ENCODE results near the gene SMTNL2.

SMTNL2 gene

DNA sequence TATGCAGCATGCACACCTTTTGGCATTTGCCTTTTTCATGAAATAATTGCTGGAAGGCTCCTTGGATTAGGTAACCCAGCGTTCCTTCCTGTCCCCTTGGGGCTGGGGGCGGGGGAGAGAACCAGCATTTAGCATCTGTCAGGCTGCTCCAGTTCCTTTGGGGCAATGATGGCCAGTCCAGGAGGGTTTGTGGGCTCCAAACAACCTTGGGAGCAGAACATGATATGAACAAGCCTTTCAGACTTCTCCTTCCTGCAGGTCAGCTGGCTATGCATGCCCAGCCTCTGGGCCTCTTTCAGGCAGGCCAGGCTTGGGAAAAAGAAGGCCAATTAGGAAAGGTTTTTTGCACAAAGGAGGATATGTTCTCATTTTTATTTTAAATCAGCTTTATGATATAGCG lies 1.1 kb upstream of the SMTNL2 start:
- DNase-seq: no peak
- Histone ChIP-seq H3K4me3 (ENCODE audit: low read depth, low read length) (peak overlapping the region; percentile 53), H3K36me3 (no peaks in the 10 kb centered on the region), H3K27me3 (ENCODE audit: insufficient read depth, low read depth, severe bottlenecking) (no peaks in the 10 kb centered on the region), H3K27ac (no peak overlapping the region), H3K9me3 (ENCODE audit: severe bottlenecking) (no peaks in the 10 kb centered on the region)
- TF ChIP-seq, protein P1, sequence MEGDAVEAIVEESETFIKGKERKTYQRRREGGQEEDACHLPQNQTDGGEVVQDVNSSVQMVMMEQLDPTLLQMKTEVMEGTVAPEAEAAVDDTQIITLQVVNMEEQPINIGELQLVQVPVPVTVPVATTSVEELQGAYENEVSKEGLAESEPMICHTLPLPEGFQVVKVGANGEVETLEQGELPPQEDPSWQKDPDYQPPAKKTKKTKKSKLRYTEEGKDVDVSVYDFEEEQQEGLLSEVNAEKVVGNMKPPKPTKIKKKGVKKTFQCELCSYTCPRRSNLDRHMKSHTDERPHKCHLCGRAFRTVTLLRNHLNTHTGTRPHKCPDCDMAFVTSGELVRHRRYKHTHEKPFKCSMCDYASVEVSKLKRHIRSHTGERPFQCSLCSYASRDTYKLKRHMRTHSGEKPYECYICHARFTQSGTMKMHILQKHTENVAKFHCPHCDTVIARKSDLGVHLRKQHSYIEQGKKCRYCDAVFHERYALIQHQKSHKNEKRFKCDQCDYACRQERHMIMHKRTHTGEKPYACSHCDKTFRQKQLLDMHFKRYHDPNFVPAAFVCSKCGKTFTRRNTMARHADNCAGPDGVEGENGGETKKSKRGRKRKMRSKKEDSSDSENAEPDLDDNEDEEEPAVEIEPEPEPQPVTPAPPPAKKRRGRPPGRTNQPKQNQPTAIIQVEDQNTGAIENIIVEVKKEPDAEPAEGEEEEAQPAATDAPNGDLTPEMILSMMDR (IDR thresholded peaks at IDR 0.05; ENCODE audit: low read depth, low read length): no peak

DNA sequence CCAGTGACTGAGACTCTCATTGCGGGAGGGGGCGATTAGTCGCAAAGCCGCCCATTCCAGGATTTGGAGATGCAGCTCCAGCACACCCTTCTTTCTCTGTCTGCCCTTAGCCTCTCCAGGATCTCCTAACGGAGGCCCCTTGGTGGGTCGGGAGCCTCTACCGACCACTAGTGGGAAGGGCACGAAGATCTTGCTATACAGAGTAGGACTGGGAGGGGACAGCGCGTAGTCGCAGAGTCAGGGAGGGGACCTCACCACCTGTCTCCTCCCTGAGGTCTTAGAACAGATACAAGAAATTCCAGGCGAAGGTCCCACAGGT lies 588 bp upstream of the SMTNL2 start:
- Histone ChIP-seq H3K9me3 (ENCODE audit: severe bottlenecking) (no peaks in the 10 kb centered on the region), H3K27ac (peak overlapping the region; percentile 55), H3K4me3 (ENCODE audit: low read depth, low read length) (peak overlapping the region; percentile 53), H3K36me3 (no peaks in the 10 kb centered on the region), H3K27me3 (ENCODE audit: insufficient read depth, low read depth, severe bottlenecking) (no peaks in the 10 kb centered on the region)
- DNase-seq: peak; percentile 88
- TF ChIP-seq, protein P1 (IDR thresholded peaks at IDR 0.05; ENCODE audit: low read depth, low read length): peak; percentile 74

DNA sequence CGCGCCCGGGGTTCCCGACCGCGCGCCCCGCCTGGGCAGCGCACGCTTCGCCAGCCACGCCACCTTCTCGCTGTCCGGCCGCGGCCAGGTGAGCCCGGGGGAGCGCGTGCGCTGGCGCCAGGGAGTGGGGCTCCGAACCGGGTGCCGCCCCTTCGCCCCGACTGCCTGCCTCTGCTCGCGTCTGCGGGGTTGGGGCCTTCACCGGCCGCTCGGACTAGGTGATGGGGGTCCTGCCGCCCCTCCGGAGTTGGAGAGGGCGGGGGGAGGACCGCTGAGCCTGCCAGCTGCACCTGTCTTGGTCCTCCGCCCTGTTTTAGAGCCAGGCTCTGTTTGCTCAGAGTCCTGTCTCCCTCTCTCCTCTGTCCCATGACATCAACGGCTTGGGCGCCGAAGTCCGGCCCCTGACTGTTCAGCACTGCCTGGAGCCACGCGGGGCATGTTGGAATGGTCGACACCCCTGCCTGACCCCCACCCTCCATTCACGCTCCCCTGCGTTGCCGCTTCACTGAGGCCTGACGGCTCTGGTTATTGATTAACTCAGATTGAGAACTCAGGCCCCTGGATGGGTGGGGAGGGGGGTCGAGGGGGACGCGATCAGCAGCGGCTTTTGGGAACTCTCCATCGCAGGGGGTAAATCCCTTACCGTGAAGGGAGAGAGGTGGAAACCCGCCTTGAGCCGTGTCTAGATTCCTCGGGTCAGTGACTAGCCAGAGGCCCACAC lies 748 bp downstream of the SMTNL2 start:
- TF ChIP-seq, protein P1 (IDR thresholded peaks at IDR 0.05; ENCODE audit: low read depth, low read length): no peak
- no peaks in the 10 kb centered on the region for H3K36me3 ChIP-seq
- H3K27me3 ChIP-seq (ENCODE audit: insufficient read depth, low read depth, severe bottlenecking): no peaks in the 10 kb centered on the region
- no peak overlapping the region for H3K27ac ChIP-seq
- peak overlapping the region; percentile 53; the same call in 1 of the 2 replicates for H3K4me3 ChIP-seq (ENCODE audit: low read depth, low read length)
- no peaks in the 10 kb centered on the region for H3K9me3 ChIP-seq (ENCODE audit: severe bottlenecking)
- DNase-seq: no peak

DNA sequence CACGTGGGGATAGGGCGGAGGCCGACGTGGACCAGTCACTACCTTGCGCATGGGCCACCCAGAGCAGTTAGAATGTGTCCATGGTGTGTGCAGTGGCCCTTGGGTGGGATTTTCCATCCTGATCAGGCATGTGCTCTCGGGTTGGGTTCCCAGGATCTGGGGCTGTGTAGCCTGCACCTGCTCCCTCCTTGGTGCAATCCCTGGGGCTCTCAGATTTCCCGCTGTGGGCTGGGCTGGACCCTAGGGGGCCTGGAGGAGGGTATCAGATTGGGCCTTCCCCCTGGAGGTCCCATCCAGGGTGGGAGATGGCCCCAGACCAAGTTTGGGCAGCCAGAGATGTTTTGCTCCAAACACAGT lies 1.3 kb downstream of the SMTNL2 start:
- no peaks in the 10 kb centered on the region for H3K36me3 ChIP-seq
- no peaks in the 10 kb centered on the region for H3K27me3 ChIP-seq (ENCODE audit: insufficient read depth, low read depth, severe bottlenecking)
- DNase-seq: no peak
- no peaks in the 10 kb centered on the region for H3K9me3 ChIP-seq (ENCODE audit: severe bottlenecking)
- no peak overlapping the region for H3K4me3 ChIP-seq (ENCODE audit: low read depth, low read length)
- no peak overlapping the region for H3K27ac ChIP-seq
- TF ChIP-seq, protein P1 (IDR thresholded peaks at IDR 0.05; ENCODE audit: low read depth, low read length): no peak

DNA sequence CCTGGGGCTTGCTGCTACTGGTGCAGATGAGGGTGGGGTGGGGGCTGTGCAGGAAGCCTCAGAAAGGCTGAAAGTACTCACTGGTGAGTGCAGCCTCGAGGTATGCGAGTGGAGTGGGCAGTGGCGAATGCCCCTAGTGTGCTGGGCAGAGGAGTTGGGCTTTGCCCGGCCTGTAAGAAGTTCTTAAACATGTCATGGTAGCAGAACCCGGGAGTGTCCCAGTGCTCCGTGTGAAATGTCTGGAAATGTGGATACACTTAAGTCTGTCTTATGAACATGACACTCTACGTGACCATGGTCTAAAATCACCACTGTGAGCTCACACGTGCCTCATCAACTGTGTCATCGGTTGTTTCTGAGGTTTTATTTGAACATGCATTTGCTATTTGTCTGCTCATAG lies 1.7 kb downstream of the SMTNL2 start:
- DNase-seq: no peak
- H3K36me3 ChIP-seq: no peaks in the 10 kb centered on the region
- no peak overlapping the region for H3K4me3 ChIP-seq (ENCODE audit: low read depth, low read length)
- no peaks in the 10 kb centered on the region for H3K27me3 ChIP-seq (ENCODE audit: insufficient read depth, low read depth, severe bottlenecking)
- H3K9me3 ChIP-seq (ENCODE audit: severe bottlenecking): no peaks in the 10 kb centered on the region
- TF ChIP-seq, protein P1 (IDR thresholded peaks at IDR 0.05; ENCODE audit: low read depth, low read length): no peak
- H3K27ac ChIP-seq: no peak overlapping the region

DNA sequence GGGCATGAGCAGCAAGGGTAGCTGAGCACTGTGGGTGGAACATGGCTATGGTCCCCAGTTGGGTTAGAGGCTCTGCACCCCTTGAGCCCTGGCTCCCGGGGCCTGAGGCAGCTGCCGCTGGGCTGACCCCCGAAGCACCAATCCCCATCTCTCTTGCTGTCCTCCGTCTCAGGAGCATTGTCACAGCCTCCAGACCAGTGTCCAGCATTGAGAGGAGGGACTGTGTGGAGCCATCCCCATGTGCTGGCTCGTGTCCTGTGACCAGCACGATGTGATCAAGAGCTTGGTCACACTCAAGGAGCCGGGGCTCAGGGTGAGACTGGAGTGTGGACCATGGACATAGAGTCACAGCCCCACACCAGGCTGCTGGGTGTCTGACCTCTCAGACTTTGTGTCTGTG lies 2.9 kb downstream of the SMTNL2 start:
- no peak for DNase-seq

More for the DNA sequence above, 2.9 kb downstream of the SMTNL2 start:
- no peak overlapping the region for H3K4me3 ChIP-seq (ENCODE audit: low read depth, low read length)
- no peaks in the 10 kb centered on the region for H3K27me3 ChIP-seq (ENCODE audit: insufficient read depth, low read depth, severe bottlenecking)
- TF ChIP-seq, protein P1 (IDR thresholded peaks at IDR 0.05; ENCODE audit: low read depth, low read length): no peak
- no peaks in the 10 kb centered on the region for H3K36me3 ChIP-seq
- H3K27ac ChIP-seq: no peak overlapping the region
- no peaks in the 10 kb centered on the region for H3K9me3 ChIP-seq (ENCODE audit: severe bottlenecking)

Measured in WERI-Rb-1 (cell line).